Measurements from ENCODE around the gene SCML1.
A peak's percentile ranks its signal among the peaks of the same experiment; 100 is the strongest.

The SCML1 gene

DNA sequence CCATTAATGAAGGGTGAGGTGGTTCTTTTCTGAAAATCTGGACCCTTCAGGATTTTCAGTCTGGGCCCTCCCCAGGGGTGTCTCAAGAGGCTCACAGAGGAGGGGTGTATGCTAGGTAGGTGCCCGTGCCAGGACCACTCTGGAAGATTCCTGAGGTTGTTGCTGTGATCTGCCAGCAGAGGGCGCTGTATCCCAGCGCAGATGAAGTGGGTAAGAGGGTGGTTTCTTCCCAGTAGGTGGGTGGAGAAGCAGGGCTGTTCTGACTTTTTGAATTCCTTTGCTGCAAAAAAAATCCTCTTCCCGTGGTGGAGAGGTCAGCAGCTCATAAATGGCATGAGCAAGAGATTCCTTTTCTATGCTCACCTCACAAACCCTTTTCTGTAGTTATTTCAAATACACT lies 51.1 kb downstream of the SCML1 start:
- peak; percentile 64 for TF ChIP-seq CTCF (IDR thresholded peaks at IDR 0.05; ENCODE audit: insufficient read depth, low read length, missing control alignments)
- DNase-seq (ENCODE audit: low read depth, low spot score), result no peak

GRCh38 chrX:17788956-17789562 lies 51.8 kb downstream of the SCML1 start:
- TF ChIP-seq CTCF (IDR thresholded peaks at IDR 0.05; ENCODE audit: insufficient read depth, low read length, missing control alignments), result no peak
- POLR2A ChIA-PET, result no interaction called here
- no peak for DNase-seq (ENCODE audit: low read depth, low spot score)
- CTCF ChIA-PET, result interaction anchor here (1.0 kb wide), 1 partner anchor 12 kb away, joined by 3 read pairs; no protein-coding TSS in a partner anchor
- H3K4me3 ChIP-seq (ENCODE audit: low read depth, low read length), result no peak overlapping the region

More for the DNA sequence above, 51.1 kb downstream of the SCML1 start:
- CTCF ChIA-PET, result interaction anchor here (1.0 kb wide), 1 partner anchor 11 kb away, joined by 3 read pairs; no protein-coding TSS in a partner anchor
- no peak overlapping the region for H3K4me3 ChIP-seq (ENCODE audit: low read depth, low read length)
- POLR2A ChIA-PET, result no interaction called here

DNA sequence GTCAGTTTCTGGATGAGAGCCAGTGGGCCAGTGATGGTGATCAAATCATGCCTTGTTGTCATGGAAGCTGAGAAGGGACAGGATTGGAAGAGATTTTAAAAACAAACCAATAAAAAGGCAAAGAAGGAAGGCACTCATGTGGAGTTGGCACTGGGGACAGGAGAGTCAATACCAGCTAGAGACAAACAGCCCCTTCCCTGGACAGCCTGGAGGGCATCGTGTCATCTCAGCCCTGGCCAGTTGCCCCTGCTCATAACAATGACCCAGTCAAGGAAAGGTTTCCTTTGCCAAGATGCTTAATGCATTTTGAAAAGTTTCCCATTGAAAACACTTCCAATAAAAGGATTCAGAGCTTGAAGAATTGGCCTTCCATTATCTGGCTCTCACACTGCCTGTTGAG lies 55.5 kb downstream of the SCML1 start:
- ChIA-PET POLR2A (no interaction called here), CTCF (interaction anchor here (1.0 kb wide), 1 partner anchor 416 kb away, joined by 3 read pairs; no protein-coding TSS in a partner anchor)
- no peak for DNase-seq (ENCODE audit: low read depth, low spot score)
- no peak overlapping the region for H3K4me3 ChIP-seq (ENCODE audit: low read depth, low read length)
- no peak for TF ChIP-seq CTCF (IDR thresholded peaks at IDR 0.05; ENCODE audit: insufficient read depth, low read length, missing control alignments)

- ChIA-PET POLR2A (no interaction called here), CTCF (no interaction called here)
- DNase-seq (ENCODE audit: low read depth, low spot score), result no peak
- H3K4me3 ChIP-seq (ENCODE audit: low read depth, low read length), result no peak overlapping the region
- no peak for TF ChIP-seq CTCF (IDR thresholded peaks at IDR 0.05; ENCODE audit: insufficient read depth, low read length, missing control alignments)
Observed at GRCh38 chrX:17798921-17799320, 61.6 kb downstream of the SCML1 start.

GRCh38 chrX:17801431-17801830 lies 64.1 kb downstream of the SCML1 start:
- POLR2A ChIA-PET, result no interaction called here
- H3K4me3 ChIP-seq (ENCODE audit: low read depth, low read length), result no peak overlapping the region
- CTCF ChIA-PET, result no interaction called here
- no peak for TF ChIP-seq CTCF (IDR thresholded peaks at IDR 0.05; ENCODE audit: insufficient read depth, low read length, missing control alignments)
- DNase-seq (ENCODE audit: low read depth, low spot score), result no peak

DNA sequence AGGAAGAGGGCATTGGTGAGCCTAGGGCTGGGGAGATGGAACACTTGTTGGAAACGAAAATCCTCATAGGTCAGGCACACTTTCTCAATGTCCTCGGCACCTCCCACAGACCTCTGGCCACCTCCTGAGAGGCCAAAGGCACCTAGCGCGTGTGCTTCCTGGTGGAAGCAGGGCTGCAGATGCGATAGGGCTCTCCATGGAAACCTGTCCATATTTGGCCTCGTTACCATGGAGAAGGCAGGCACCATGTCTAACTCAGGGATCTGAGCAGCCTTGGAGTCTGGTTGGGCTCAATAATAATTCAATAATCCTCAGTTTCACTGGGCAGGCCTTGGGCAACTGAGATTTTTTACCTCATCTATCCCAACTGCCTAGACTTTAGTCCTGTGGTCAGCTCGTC lies 65.5 kb downstream of the SCML1 start:
- no peak for DNase-seq (ENCODE audit: low read depth, low spot score)
- TF ChIP-seq CTCF (IDR thresholded peaks at IDR 0.05; ENCODE audit: insufficient read depth, low read length, missing control alignments), result no peak
- CTCF ChIA-PET, result no interaction called here
- POLR2A ChIA-PET, result no interaction called here
- no peak overlapping the region for H3K4me3 ChIP-seq (ENCODE audit: low read depth, low read length)
